ENCODE measurements around the gene DSCAML1. TPM values are rescaled to one million over a fixed set of nuclear protein-coding genes. Genes with fewer than 3 reads are reported as not detected.

Gene DSCAML1
- total RNA-seq, 1 experiment from 2014 or later = not detected

DNA sequence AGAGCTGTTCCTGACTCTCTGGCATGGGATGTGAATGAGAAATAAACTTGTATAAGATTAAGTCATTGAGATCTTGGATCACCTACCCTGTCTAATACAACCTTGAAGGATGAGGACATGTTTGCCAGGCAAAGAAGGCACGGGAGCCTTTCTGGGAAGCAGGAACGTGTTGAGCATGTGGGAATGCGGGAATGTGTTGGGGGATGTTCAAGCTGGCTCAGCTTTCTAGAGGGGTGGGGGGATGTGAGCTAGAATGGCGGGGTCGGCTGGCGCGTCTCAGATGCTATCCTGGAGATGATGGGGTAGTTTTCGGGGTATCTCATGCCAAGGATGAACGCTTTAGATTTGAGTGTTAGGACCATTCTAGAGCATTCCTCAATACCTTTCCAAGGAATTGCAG lies 227.1 kb downstream of the DSCAML1 start:
- Histone ChIP-seq H3K4me3 (replicated peaks in 1 of 2; ENCODE audit: low read depth in 1 of 2, low read length in 2 of 2) (no peak overlapping the region), H3K27ac (ENCODE audit: low read depth, low read length) (no peak overlapping the region), H3K9me3 (ENCODE audit: control insufficient read depth in 1 of 2, insufficient read depth in 1 of 2, low read depth in 1 of 2, low read length in 2 of 2) (no peaks in the 10 kb centered on the region), H3K79me2 (ENCODE audit: insufficient read depth, low read length) (no peaks in the 10 kb centered on the region), H4K20me1 (ENCODE audit: insufficient read depth) (no peaks in the 10 kb centered on the region), H3K4me2 (ENCODE audit: low read length) (no peak overlapping the region), H2AFZ (ENCODE audit: low read depth, low read length, poor library complexity, severe bottlenecking) (no peak overlapping the region), H3K9ac (ENCODE audit: low read length) (no peak overlapping the region), H3K36me3 (ENCODE audit: control insufficient read depth in 1 of 2, insufficient read depth in 2 of 2, low read length in 2 of 2) (no peaks in the 10 kb centered on the region), H3K4me1 (ENCODE audit: control insufficient read depth in 1 of 2, insufficient read depth in 2 of 2, low read length in 2 of 2) (no peaks in the 10 kb centered on the region), H3K9me2 (ENCODE audit: insufficient read depth) (no peaks in the 10 kb centered on the region), H3K27me3 (ENCODE audit: insufficient read depth, low read length) (peaks cover 29% of the 10 kb centered on the region)
- TF ChIP-seq RAD21 (IDR thresholded peaks at IDR 0.05; ENCODE audit: low read depth) (no peak), EZH2phosphoT487 (IDR thresholded peaks at IDR 0.05; ENCODE audit: borderline replicate concordance) (no peak), SRF (IDR thresholded peaks at IDR 0.05; ENCODE audit: low read depth) (no peak), CEBPB (IDR thresholded peaks at IDR 0.05; ENCODE audit: low read depth) (no peak), TCF7L2 (IDR thresholded peaks at IDR 0.05; ENCODE audit: borderline replicate concordance, extremely low read depth, insufficient read depth, insufficient read length) (no peak), YY1 (IDR thresholded peaks at IDR 0.05; ENCODE audit: extremely low read depth, insufficient replicate concordance, low read depth, low read length) (no peak)
- TF ChIP-seq, protein P1, sequence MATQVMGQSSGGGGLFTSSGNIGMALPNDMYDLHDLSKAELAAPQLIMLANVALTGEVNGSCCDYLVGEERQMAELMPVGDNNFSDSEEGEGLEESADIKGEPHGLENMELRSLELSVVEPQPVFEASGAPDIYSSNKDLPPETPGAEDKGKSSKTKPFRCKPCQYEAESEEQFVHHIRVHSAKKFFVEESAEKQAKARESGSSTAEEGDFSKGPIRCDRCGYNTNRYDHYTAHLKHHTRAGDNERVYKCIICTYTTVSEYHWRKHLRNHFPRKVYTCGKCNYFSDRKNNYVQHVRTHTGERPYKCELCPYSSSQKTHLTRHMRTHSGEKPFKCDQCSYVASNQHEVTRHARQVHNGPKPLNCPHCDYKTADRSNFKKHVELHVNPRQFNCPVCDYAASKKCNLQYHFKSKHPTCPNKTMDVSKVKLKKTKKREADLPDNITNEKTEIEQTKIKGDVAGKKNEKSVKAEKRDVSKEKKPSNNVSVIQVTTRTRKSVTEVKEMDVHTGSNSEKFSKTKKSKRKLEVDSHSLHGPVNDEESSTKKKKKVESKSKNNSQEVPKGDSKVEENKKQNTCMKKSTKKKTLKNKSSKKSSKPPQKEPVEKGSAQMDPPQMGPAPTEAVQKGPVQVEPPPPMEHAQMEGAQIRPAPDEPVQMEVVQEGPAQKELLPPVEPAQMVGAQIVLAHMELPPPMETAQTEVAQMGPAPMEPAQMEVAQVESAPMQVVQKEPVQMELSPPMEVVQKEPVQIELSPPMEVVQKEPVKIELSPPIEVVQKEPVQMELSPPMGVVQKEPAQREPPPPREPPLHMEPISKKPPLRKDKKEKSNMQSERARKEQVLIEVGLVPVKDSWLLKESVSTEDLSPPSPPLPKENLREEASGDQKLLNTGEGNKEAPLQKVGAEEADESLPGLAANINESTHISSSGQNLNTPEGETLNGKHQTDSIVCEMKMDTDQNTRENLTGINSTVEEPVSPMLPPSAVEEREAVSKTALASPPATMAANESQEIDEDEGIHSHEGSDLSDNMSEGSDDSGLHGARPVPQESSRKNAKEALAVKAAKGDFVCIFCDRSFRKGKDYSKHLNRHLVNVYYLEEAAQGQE (IDR thresholded peaks at IDR 0.05; ENCODE audit: low read depth) = no peak
- TF ChIP-seq, protein P2, sequence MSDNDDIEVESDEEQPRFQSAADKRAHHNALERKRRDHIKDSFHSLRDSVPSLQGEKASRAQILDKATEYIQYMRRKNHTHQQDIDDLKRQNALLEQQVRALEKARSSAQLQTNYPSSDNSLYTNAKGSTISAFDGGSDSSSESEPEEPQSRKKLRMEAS (IDR thresholded peaks at IDR 0.05) = no peak
- TF ChIP-seq, protein P3, sequence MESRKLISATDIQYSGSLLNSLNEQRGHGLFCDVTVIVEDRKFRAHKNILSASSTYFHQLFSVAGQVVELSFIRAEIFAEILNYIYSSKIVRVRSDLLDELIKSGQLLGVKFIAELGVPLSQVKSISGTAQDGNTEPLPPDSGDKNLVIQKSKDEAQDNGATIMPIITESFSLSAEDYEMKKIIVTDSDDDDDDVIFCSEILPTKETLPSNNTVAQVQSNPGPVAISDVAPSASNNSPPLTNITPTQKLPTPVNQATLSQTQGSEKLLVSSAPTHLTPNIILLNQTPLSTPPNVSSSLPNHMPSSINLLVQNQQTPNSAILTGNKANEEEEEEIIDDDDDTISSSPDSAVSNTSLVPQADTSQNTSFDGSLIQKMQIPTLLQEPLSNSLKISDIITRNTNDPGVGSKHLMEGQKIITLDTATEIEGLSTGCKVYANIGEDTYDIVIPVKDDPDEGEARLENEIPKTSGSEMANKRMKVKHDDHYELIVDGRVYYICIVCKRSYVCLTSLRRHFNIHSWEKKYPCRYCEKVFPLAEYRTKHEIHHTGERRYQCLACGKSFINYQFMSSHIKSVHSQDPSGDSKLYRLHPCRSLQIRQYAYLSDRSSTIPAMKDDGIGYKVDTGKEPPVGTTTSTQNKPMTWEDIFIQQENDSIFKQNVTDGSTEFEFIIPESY (IDR thresholded peaks at IDR 0.05; ENCODE audit: extremely low read depth, insufficient replicate concordance, low read length) = no peak
- intact Hi-C loops (cut with micrococcal nuclease) = no loop called here
- BruUV-seq (replicated peaks) = no TSS peak
- no peak for DNase-seq (ENCODE audit: low read depth, low spot score)
- POLR2A ChIA-PET = no interaction called here
- RAD21 ChIA-PET (ENCODE audit: low non-redundant PET in 1 of 2, low total read pairs in 2 of 2, uncharacterized antibody in 2 of 2, unreplicated experiment in 2 of 2) = no interaction called here
- CTCF ChIA-PET = no interaction called here
- no peak for ATAC-seq

Data from HCT116 (cell line).